Muscle layer of duodenum (tissue), 2 donors: ENCODE measurements around the gene AGAP3.

ENCODE experiments used
- H3K27ac ChIP-seq: one replicate; pipeline ENCODE4 v1.7.0; 2013; ENCODE audit warnings: mild to moderate bottlenecking, low read length
- H3K27me3 ChIP-seq: one replicate; pipeline ENCODE4 v1.7.0; 2013; ENCODE audit warnings: low read depth, mild to moderate bottlenecking, control low read depth, low read length
- H3K36me3 ChIP-seq, 2 donors: one replicate each; pipeline ENCODE4 v1.7.0; 2013; ENCODE audit warnings: low read length in 2 of 2, control low read depth in 1 of 2, mild to moderate bottlenecking in 1 of 2; ENCODE audit not compliant: insufficient read depth in 2 of 2, control insufficient read depth in 1 of 2
- H3K4me1 ChIP-seq, 2 donors: one replicate each; pipeline ENCODE4 v1.7.0; 2013; ENCODE audit warnings: low read length in 2 of 2, mild to moderate bottlenecking in 2 of 2, control low read depth in 1 of 2, moderate library complexity in 1 of 2; ENCODE audit not compliant: insufficient read depth in 2 of 2, control insufficient read depth in 1 of 2
- H3K4me3 ChIP-seq, 2 donors: one replicate each; pipeline ENCODE4 v1.7.0; 2013; ENCODE audit warnings: low read length in 2 of 2, low read depth in 1 of 2, mild to moderate bottlenecking in 1 of 2
- H3K9me3 ChIP-seq, 2 donors: one replicate each; pipeline ENCODE4 v1.7.0; 2013; ENCODE audit warnings: low read length in 2 of 2, control low read depth in 1 of 2, mild to moderate bottlenecking in 1 of 2; ENCODE audit not compliant: control insufficient read depth in 1 of 2
- donor health status: healthy.

AGAP3 gene

GRCh38 chr7:151178831-151179230, 92.6 kb downstream of the AGAP3 start:
- Histone ChIP-seq H3K9me3 (no peaks in the 10 kb centered on the region), H3K4me3 (no peak overlapping the region), H3K27ac (no peak overlapping the region), H3K27me3 (no peaks in the 10 kb centered on the region), H3K4me1 (no peaks in the 10 kb centered on the region), H3K36me3 (no peaks in the 10 kb centered on the region)

DNA sequence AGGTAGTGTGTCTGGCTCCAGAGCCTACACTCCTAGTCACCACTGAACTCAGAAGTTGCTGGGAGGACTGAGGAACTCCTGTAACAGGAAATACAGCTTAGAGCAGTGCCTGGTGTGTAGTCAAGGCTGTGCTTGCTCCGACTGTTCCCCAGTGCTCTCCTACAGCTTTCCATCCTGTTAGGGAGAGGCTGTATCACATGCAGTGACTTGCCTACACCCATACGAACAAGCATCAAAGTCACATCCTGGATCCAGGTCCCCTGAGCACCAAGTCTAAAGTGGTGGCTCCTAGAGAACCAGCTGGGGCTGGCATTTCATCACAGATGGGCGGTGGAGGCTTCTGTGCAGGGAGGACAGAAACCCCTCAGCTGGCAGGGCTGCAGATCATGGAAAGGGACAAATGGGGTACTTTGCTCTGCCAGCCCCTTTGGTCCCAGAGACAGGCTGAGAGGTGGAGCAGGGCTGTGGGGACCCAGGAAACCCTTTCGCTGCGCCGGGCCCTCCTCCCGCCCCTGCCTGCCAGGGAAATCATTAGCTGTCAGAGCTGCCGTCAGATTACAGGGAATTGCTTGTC, 93.1 kb downstream of the AGAP3 start:
- H3K27ac ChIP-seq: no peak overlapping the region
- H3K9me3 ChIP-seq: no peaks in the 10 kb centered on the region
- H3K4me1 ChIP-seq: no peaks in the 10 kb centered on the region
- H3K27me3 ChIP-seq: no peaks in the 10 kb centered on the region
- no peak overlapping the region for H3K4me3 ChIP-seq
- H3K36me3 ChIP-seq: no peaks in the 10 kb centered on the region

GRCh38 chr7:151179946-151180345, 93.7 kb downstream of the AGAP3 start:
- Histone ChIP-seq H3K27ac (no peak overlapping the region), H3K9me3 (no peaks in the 10 kb centered on the region), H3K27me3 (no peaks in the 10 kb centered on the region)

GRCh38 chr7:151181011-151181431, 94.7 kb downstream of the AGAP3 start:
- no peak overlapping the region for H3K4me3 ChIP-seq
- H3K27me3 ChIP-seq: no peaks in the 10 kb centered on the region
- H3K4me1 ChIP-seq: no peaks in the 10 kb centered on the region
- H3K9me3 ChIP-seq: no peaks in the 10 kb centered on the region
- no peak overlapping the region for H3K27ac ChIP-seq
- no peaks in the 10 kb centered on the region for H3K36me3 ChIP-seq

More at GRCh38 chr7:151179946-151180345, 93.7 kb downstream of the AGAP3 start:
- Histone ChIP-seq H3K4me1 (no peaks in the 10 kb centered on the region), H3K36me3 (no peaks in the 10 kb centered on the region), H3K4me3 (no peak overlapping the region)

DNA sequence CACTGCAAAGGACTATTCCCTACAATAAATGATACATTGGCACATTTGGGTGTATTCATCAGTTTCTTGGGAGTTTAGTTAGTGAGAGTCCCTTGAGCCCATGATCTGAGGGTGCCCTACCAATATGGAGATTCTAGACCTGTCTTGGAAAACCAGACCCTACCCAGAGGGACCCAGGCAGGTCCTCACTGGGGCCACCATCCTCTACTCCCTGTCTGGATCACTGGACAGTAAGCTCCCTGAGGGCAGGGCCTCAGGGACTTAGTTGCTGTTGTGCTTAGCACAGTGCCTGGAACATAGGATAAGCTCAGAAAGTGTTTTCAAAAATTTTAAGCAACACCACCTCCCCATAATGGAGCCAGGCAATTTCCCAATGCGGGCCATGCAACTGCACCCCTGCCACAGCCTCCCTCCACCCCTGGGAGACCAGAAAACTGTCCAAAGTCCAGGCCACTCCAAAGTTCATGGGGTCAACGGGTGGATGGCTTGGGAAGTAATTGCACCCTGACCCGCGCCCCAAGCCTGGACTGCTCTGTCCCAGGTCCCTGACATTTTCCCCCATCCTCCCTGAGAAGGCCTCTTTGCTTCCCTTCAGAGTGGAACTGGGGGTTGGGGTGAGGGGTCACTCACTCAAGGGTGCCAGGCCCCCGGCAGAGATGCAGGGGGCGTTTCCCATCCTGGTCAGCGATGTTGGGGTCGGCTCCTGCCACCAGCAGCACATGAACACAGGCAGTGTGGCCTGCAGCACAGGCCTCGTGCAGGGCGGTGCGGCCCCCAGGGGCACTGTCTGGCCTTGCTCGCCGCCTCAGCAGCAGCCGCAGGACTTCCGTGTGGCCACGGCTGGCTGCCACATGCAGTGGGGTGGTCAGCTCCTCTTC, 99.7 kb downstream of the AGAP3 start:
- Histone ChIP-seq H3K36me3 (no peaks in the 10 kb centered on the region), H3K27me3 (no peaks in the 10 kb centered on the region), H3K4me1 (no peaks in the 10 kb centered on the region), H3K9me3 (no peaks in the 10 kb centered on the region), H3K4me3 (no peak overlapping the region), H3K27ac (no peak overlapping the region)

DNA sequence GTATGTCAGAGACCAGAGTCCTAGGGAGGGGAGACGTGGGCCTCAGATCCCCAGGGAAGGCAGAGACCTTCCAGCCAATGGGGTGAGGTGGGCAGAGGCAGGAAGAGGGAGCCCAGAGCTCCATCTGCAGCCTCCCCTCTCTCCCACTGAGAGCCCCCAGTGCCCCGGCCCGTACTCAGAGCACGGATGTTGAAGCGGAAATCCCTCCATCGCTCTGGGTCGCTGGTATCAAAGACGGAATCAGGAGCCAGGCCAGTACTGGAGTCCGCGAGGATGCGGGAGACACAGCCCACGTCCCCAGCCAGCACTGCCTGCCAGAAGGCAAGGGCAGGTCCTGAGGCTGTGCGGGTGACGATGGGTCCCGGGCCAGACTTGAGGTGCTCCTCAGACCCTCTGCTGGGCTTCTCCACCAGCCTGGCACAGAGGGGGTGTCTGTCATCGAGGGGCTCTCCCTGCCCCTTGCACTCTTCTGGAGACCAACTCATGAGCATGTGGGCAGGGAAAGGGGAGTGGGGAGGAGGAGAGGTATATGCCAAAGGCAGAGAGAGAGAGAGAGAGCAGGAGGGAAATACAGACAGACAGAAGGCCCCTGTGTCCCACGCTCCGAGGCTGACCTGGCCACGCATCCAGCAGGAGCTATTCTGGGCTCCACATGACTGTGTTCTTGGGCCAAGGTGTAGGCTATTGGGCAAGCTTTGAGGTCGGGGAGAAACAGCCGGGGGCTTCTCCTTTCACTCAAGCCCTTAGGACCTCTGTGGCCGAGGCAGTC, 100.5 kb downstream of the AGAP3 start, which contains the start of gene ASB10:
ASB10 (minus strand) TSS at position 611 of the 769 bp plus-strand sequence; CDS start at position 491, 120 bp downstream.
- Histone ChIP-seq H3K27ac (no peak within 1 kb of the TSS), H3K36me3 (no peaks in the 10 kb centered on the region), H3K4me3 (no peak within 1 kb of the TSS), H3K9me3 (no peaks in the 10 kb centered on the region), H3K27me3 (no peaks in the 10 kb centered on the region), H3K4me1 (no peaks in the 10 kb centered on the region)

- no peaks in the 10 kb centered on the region for H3K4me1 ChIP-seq
These were observed 101.4 kb downstream of the AGAP3 start for GRCh38 chr7:151187409-151188251.

DNA sequence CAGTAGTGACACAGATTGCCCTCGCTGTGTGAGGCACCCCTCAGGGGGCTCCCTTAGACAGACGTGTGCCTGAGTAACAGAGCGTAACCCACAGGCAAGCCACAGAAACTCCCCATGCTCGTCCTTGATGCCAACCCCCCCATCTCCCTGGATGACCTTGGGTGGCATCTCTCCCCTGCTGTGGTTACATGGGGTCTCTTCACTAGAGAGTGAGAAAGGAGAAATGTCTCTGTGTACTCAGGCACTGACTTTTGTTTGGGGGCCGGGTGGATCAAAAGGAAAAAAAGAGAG, 101.9 kb downstream of the AGAP3 start:
- Histone ChIP-seq H3K4me3 (no peak overlapping the region), H3K27me3 (no peaks in the 10 kb centered on the region), H3K9me3 (no peaks in the 10 kb centered on the region), H3K4me1 (no peaks in the 10 kb centered on the region), H3K27ac (no peak overlapping the region), H3K36me3 (no peaks in the 10 kb centered on the region)

More at GRCh38 chr7:151187409-151188251, 101.4 kb downstream of the AGAP3 start:
- no peak overlapping the region for H3K4me3 ChIP-seq
- H3K27ac ChIP-seq: no peak overlapping the region
- no peaks in the 10 kb centered on the region for H3K27me3 ChIP-seq
- H3K36me3 ChIP-seq: no peaks in the 10 kb centered on the region
- no peaks in the 10 kb centered on the region for H3K9me3 ChIP-seq

DNA sequence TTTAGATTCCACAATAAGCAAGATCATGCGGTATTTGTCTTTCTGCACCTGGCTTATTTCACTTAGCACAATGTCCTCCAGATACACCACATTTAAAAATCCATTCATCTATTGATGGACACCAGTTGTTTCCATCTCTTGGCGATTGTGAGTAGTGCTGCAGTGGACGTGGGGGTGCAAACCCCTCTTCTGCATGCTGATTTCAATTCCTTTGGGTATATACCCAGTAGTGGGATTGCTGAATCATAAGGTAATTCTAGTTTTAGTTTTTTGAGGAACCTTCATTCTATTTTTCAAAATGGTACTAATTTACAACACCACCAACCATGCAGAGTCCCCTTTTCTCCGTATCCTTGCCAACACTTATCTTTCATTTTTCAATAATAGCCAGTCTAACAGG, 102.8 kb downstream of the AGAP3 start:
- Histone ChIP-seq H3K4me1 (no peaks in the 10 kb centered on the region), H3K27me3 (no peaks in the 10 kb centered on the region), H3K4me3 (no peak overlapping the region), H3K27ac (no peak overlapping the region), H3K9me3 (no peaks in the 10 kb centered on the region), H3K36me3 (no peaks in the 10 kb centered on the region)

DNA sequence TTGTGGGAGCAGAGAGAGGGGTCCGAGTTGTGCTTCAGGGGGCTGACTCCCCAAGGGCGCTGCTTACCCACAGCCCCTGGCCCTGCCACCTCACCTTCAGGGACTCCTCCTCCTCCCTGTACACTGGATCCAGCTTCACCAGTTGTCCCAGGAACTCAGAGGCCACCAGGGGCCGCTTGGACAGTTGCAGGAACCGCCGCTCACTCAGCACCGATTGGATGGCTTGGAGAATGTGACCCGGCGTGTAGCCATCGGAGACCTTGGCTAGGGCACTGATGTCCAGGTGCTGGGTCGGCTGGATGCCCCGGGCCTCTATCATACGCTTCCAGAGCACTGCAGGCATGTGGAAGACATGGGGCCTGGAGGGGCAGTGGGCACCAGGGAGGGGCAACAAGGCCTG, 105.3 kb downstream of the AGAP3 start:
- H3K9me3 ChIP-seq: no peaks in the 10 kb centered on the region
- no peak overlapping the region for H3K27ac ChIP-seq
- no peaks in the 10 kb centered on the region for H3K4me1 ChIP-seq
- H3K36me3 ChIP-seq: no peaks in the 10 kb centered on the region
- H3K4me3 ChIP-seq: no peak overlapping the region
- H3K27me3 ChIP-seq: no peaks in the 10 kb centered on the region
